GM12864 (cell line): ENCODE results near the gene GABPB1.

Experiments
- DNase-seq: peaks from one replicate; pipeline ENCODE4 v3.0.0-alpha.2; 2011; ENCODE audit warnings: low read depth
- H3K4me3 ChIP-seq: 2 replicates; pipeline ENCODE4 v1.5.1; 2011; ENCODE audit warnings: mild to moderate bottlenecking, low read depth, low read length, control low read depth
- TF ChIP-seq, protein P1 (sequence below): IDR thresholded peaks from 2 replicates; pipeline ENCODE4 v1.5.1; 2011; ENCODE audit warnings: low read depth, mild to moderate bottlenecking, moderate library complexity, low read length, control low read depth, inconsistent platforms; ENCODE audit errors: missing control alignments

The GABPB1 gene

DNA sequence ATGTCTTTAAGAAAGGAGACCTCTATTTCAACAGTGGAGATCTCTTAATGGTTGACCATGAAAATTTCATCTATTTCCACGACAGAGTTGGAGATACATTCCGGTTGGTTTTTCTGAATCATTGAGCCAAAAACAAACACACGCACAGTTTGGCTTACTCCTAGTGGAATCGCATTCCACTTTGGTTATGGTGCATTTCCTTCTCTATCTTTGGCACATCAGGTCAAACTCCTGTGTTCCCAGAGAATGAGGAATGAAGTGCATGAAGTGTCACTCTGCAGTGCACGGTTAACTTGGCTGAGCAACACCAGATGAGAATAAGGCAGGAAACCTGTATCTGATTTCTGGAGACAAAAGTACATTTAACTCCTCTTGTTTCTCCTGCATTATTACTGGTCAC lies 127.9 kb downstream of the GABPB1 start:
- no peak for DNase-seq
- no peak overlapping the region for H3K4me3 ChIP-seq
- TF ChIP-seq, protein P1, sequence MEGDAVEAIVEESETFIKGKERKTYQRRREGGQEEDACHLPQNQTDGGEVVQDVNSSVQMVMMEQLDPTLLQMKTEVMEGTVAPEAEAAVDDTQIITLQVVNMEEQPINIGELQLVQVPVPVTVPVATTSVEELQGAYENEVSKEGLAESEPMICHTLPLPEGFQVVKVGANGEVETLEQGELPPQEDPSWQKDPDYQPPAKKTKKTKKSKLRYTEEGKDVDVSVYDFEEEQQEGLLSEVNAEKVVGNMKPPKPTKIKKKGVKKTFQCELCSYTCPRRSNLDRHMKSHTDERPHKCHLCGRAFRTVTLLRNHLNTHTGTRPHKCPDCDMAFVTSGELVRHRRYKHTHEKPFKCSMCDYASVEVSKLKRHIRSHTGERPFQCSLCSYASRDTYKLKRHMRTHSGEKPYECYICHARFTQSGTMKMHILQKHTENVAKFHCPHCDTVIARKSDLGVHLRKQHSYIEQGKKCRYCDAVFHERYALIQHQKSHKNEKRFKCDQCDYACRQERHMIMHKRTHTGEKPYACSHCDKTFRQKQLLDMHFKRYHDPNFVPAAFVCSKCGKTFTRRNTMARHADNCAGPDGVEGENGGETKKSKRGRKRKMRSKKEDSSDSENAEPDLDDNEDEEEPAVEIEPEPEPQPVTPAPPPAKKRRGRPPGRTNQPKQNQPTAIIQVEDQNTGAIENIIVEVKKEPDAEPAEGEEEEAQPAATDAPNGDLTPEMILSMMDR: no peak

DNA sequence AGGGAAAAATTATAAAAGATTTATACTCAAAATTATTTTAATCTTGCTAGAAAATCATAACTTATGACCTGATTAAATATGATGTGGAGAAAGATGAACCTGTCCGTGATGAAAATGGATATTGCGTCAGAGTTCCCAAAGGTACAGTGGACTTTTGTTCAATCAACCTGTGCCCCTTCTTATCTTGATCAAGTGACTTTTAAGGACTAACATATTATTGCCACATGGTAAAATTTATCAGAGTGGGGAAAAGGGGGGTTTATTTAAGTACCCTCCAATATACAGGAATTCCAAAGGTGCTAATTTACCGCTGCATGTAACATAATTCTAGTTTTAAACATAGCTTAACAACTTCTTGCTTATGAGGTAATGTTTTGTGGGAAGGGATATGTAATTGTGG lies 129.1 kb downstream of the GABPB1 start:
- no peak overlapping the region for H3K4me3 ChIP-seq
- TF ChIP-seq, protein P1: no peak
- DNase-seq: no peak
